ENCODE measurements around the gene FOXN3.
A peak's percentile ranks its signal among the peaks of the same experiment; 100 is the strongest.

Gene FOXN3

GRCh38 chr14:89197623-89198022 is 219.4 kb downstream of the FOXN3 start:
- H4K8ac ChIP-seq (ENCODE audit: low read depth, low read length), result no peak overlapping the region
- H2BK120ac ChIP-seq (ENCODE audit: insufficient read depth, low read length, poor library complexity), result no peak overlapping the region
- H3K18ac ChIP-seq (ENCODE audit: low read length), result no peak overlapping the region
- no peaks in the 10 kb centered on the region for H3K79me2 ChIP-seq (ENCODE audit: control insufficient read depth, insufficient read depth, low read length, poor library complexity)
- H3K9me3 ChIP-seq (ENCODE audit: insufficient read depth, low read depth, low read length), result no peaks in the 10 kb centered on the region
- H3K9ac ChIP-seq (ENCODE audit: low read length), result no peak overlapping the region
- H3K4me2 ChIP-seq (ENCODE audit: low read length), result no peak overlapping the region
- no peaks in the 10 kb centered on the region for H3K79me1 ChIP-seq (ENCODE audit: low read length)
- H4K12ac ChIP-seq (ENCODE audit: low read depth, low read length), result no peak overlapping the region
- H3K23ac ChIP-seq (ENCODE audit: low read length), result no peak overlapping the region
- H3K27me3 ChIP-seq (ENCODE audit: insufficient read depth, low read length), result no peaks in the 10 kb centered on the region
- peaks cover 1 to 4% of the 10 kb centered on the region in 2 experiments for H3K36me3 ChIP-seq (ENCODE audit: control insufficient read depth in 1 of 2, insufficient read depth in 2 of 2, low read length in 2 of 2)
- WGBS (ENCODE audit: extremely low coverage, insufficient coverage, insufficient read length), result no CpG with 5 or more reads among the region's 4 CpGs
- H2AK5ac ChIP-seq (ENCODE audit: low read length), result no peak overlapping the region
- no peak overlapping the region for H3K27ac ChIP-seq (ENCODE audit: low read depth, low read length)
- no peak overlapping the region for H3K14ac ChIP-seq (ENCODE audit: low read length)
- no peak overlapping the region for H2AFZ ChIP-seq (ENCODE audit: insufficient read depth, low read length, poor library complexity)
- H2BK12ac ChIP-seq (ENCODE audit: low read length), result no peak overlapping the region
- H3K4ac ChIP-seq (ENCODE audit: low read depth, low read length), result no peak overlapping the region
- peaks cover 0 to 2% of the 10 kb centered on the region in 2 experiments for H3K4me1 ChIP-seq (ENCODE audit: control insufficient read depth in 1 of 2, insufficient read depth in 2 of 2, low read length in 2 of 2)
- H4K91ac ChIP-seq (ENCODE audit: low read depth, low read length), result no peak overlapping the region
- H2BK5ac ChIP-seq (ENCODE audit: low read depth, low read length, poor library complexity), result no peak overlapping the region
- H3K4me3 ChIP-seq (ENCODE audit: low read depth, low read length), result no peak overlapping the region
- no peak for DNase-seq

- Histone ChIP-seq H4K8ac (ENCODE audit: low read depth, low read length) (no peak overlapping the region), H3K4me3 (ENCODE audit: low read depth, low read length) (no peak overlapping the region)
- no CpG with 5 or more reads among the region's 3 CpGs for WGBS (ENCODE audit: extremely low coverage, insufficient coverage, insufficient read length)
Observed at GRCh38 chr14:89196545-89196944, 220.5 kb downstream of the FOXN3 start.

GRCh38 chr14:89194376-89194775 is 222.7 kb downstream of the FOXN3 start:
- Histone ChIP-seq H2AK5ac (ENCODE audit: low read length) (no peak overlapping the region), H2BK5ac (ENCODE audit: low read depth, low read length, poor library complexity) (no peak overlapping the region), H3K14ac (ENCODE audit: low read length) (no peak overlapping the region), H3K9ac (ENCODE audit: low read length) (no peak overlapping the region), H3K9me3 (ENCODE audit: insufficient read depth, low read depth, low read length) (no peaks in the 10 kb centered on the region), H3K79me2 (ENCODE audit: control insufficient read depth, insufficient read depth, low read length, poor library complexity) (no peaks in the 10 kb centered on the region), H3K79me1 (ENCODE audit: low read length) (no peaks in the 10 kb centered on the region), H2BK120ac (ENCODE audit: insufficient read depth, low read length, poor library complexity) (no peak overlapping the region), H3K23ac (ENCODE audit: low read length) (no peak overlapping the region), H3K27ac (ENCODE audit: low read depth, low read length) (no peak overlapping the region), H2AFZ (ENCODE audit: insufficient read depth, low read length, poor library complexity) (no peak overlapping the region), H4K91ac (ENCODE audit: low read depth, low read length) (no peak overlapping the region), H3K27me3 (ENCODE audit: insufficient read depth, low read length) (no peaks in the 10 kb centered on the region), H3K4me1 (ENCODE audit: control insufficient read depth in 1 of 2, insufficient read depth in 2 of 2, low read length in 2 of 2) (peaks cover 0 to 2% of the 10 kb centered on the region in 2 experiments), H3K18ac (ENCODE audit: low read length) (no peak overlapping the region), H2BK12ac (ENCODE audit: low read length) (no peak overlapping the region), H3K4me3 (ENCODE audit: low read depth, low read length) (no peak overlapping the region), H4K8ac (ENCODE audit: low read depth, low read length) (no peak overlapping the region), H3K4me2 (ENCODE audit: low read length) (no peak overlapping the region), H3K36me3 (ENCODE audit: control insufficient read depth in 1 of 2, insufficient read depth in 2 of 2, low read length in 2 of 2) (peaks cover 2 to 5% of the 10 kb centered on the region in 2 experiments), H3K4ac (ENCODE audit: low read depth, low read length) (no peak overlapping the region), H4K12ac (ENCODE audit: low read depth, low read length) (no peak overlapping the region)
- no peak for DNase-seq
- WGBS (ENCODE audit: extremely low coverage, insufficient coverage, insufficient read length), result no CpG with 5 or more reads among the region's 1 CpG

More at GRCh38 chr14:89196545-89196944, 220.5 kb downstream of the FOXN3 start:
- H3K18ac ChIP-seq (ENCODE audit: low read length), result no peak overlapping the region
- no peak overlapping the region for H2AFZ ChIP-seq (ENCODE audit: insufficient read depth, low read length, poor library complexity)
- H3K9ac ChIP-seq (ENCODE audit: low read length), result no peak overlapping the region
- no peak overlapping the region for H3K4ac ChIP-seq (ENCODE audit: low read depth, low read length)
- no peak overlapping the region for H3K14ac ChIP-seq (ENCODE audit: low read length)
- H2BK12ac ChIP-seq (ENCODE audit: low read length), result no peak overlapping the region
- no peaks in the 10 kb centered on the region for H3K9me3 ChIP-seq (ENCODE audit: insufficient read depth, low read depth, low read length)
- H3K4me2 ChIP-seq (ENCODE audit: low read length), result no peak overlapping the region
- no peaks in the 10 kb centered on the region for H3K79me2 ChIP-seq (ENCODE audit: control insufficient read depth, insufficient read depth, low read length, poor library complexity)
- H2AK5ac ChIP-seq (ENCODE audit: low read length), result no peak overlapping the region
- peaks cover 0 to 2% of the 10 kb centered on the region in 2 experiments for H3K4me1 ChIP-seq (ENCODE audit: control insufficient read depth in 1 of 2, insufficient read depth in 2 of 2, low read length in 2 of 2)
- H3K36me3 ChIP-seq (ENCODE audit: control insufficient read depth in 1 of 2, insufficient read depth in 2 of 2, low read length in 2 of 2), result peaks cover 1 to 4% of the 10 kb centered on the region in 2 experiments
- no peak for DNase-seq
- H2BK5ac ChIP-seq (ENCODE audit: low read depth, low read length, poor library complexity), result no peak overlapping the region
- H3K23ac ChIP-seq (ENCODE audit: low read length), result no peak overlapping the region
- H4K91ac ChIP-seq (ENCODE audit: low read depth, low read length), result no peak overlapping the region
- no peaks in the 10 kb centered on the region for H3K27me3 ChIP-seq (ENCODE audit: insufficient read depth, low read length)
- no peaks in the 10 kb centered on the region for H3K79me1 ChIP-seq (ENCODE audit: low read length)
- no peak overlapping the region for H4K12ac ChIP-seq (ENCODE audit: low read depth, low read length)
- H3K27ac ChIP-seq (ENCODE audit: low read depth, low read length), result no peak overlapping the region
- H2BK120ac ChIP-seq (ENCODE audit: insufficient read depth, low read length, poor library complexity), result no peak overlapping the region

GRCh38 chr14:89190765-89191513 is 226.1 kb downstream of the FOXN3 start:
- H3K4ac ChIP-seq (ENCODE audit: low read depth, low read length), result no peak overlapping the region
- H4K91ac ChIP-seq (ENCODE audit: low read depth, low read length), result no peak overlapping the region
- H3K27ac ChIP-seq (ENCODE audit: low read depth, low read length), result no peak overlapping the region
- no peak overlapping the region for H2AK5ac ChIP-seq (ENCODE audit: low read length)
- no peak overlapping the region for H4K8ac ChIP-seq (ENCODE audit: low read depth, low read length)
- H3K4me1 ChIP-seq (ENCODE audit: control insufficient read depth in 1 of 2, insufficient read depth in 2 of 2, low read length in 2 of 2), result peaks cover 19% of the 10 kb centered on the region in 2 experiments
- no peak overlapping the region for H4K12ac ChIP-seq (ENCODE audit: low read depth, low read length)
- H3K4me3 ChIP-seq (ENCODE audit: low read depth, low read length), result no peak overlapping the region
- H3K23ac ChIP-seq (ENCODE audit: low read length), result no peak overlapping the region
- peaks cover 2% of the 10 kb centered on the region for H3K79me2 ChIP-seq (ENCODE audit: control insufficient read depth, insufficient read depth, low read length, poor library complexity)
- no peak overlapping the region for H3K18ac ChIP-seq (ENCODE audit: low read length)
- H2BK120ac ChIP-seq (ENCODE audit: insufficient read depth, low read length, poor library complexity), result no peak overlapping the region
- H3K79me1 ChIP-seq (ENCODE audit: low read length), result peaks cover 10% of the 10 kb centered on the region
- H3K9ac ChIP-seq (ENCODE audit: low read length), result peak overlapping the region; percentile 1
- peak; percentile 17 to 53 for DNase-seq
- H3K9me3 ChIP-seq (ENCODE audit: insufficient read depth, low read depth, low read length), result no peaks in the 10 kb centered on the region
- no peak overlapping the region for H3K14ac ChIP-seq (ENCODE audit: low read length)
- no CpG with 5 or more reads among the region's 11 CpGs for WGBS (ENCODE audit: extremely low coverage, insufficient coverage, insufficient read length)
- no peak overlapping the region for H3K4me2 ChIP-seq (ENCODE audit: low read length)
- no peak overlapping the region for H2BK12ac ChIP-seq (ENCODE audit: low read length)
- no peak overlapping the region for H2BK5ac ChIP-seq (ENCODE audit: low read depth, low read length, poor library complexity)
- peaks cover 4 to 7% of the 10 kb centered on the region in 2 experiments for H3K36me3 ChIP-seq (ENCODE audit: control insufficient read depth in 1 of 2, insufficient read depth in 2 of 2, low read length in 2 of 2)
- H3K27me3 ChIP-seq (ENCODE audit: insufficient read depth, low read length), result no peaks in the 10 kb centered on the region
- H2AFZ ChIP-seq (ENCODE audit: insufficient read depth, low read length, poor library complexity), result no peak overlapping the region
